A673 (cell line): Measurements from ENCODE around the gene AMER2. TPM values are rescaled to one million over a fixed set of nuclear protein-coding genes. Genes with fewer than 3 reads are reported as not detected.

Source experiments
- BruUV-seq: library from RNA; stranded (reverse); fragments of 400-500 nt; replicated peaks from 2 replicates; lab custom pipeline; 2021; lab: Mats Ljungman, UMichigan
- CTCF ChIA-PET: fragments of 300-600 bp; sonication (Branson Sonifier 250); formaldehyde crosslinking; loops from one replicate; lab custom pipeline; 2022; ENCODE audit warnings: antibody characterized with exemption; lab: Charles Lee
- POLR2A ChIA-PET: fragments of 300-600 bp; sonication (Branson Sonifier 250); formaldehyde crosslinking; loops from one replicate; lab custom pipeline; 2022; ENCODE audit warnings: antibody characterized with exemption; ENCODE audit not compliant: low non-redundant PET; lab: Charles Lee
- DNase-seq: peaks from one replicate; pipeline ENCODE4 v3.0.0-alpha.2; 2015; ENCODE audit warnings: low spot score
- H3K27ac ChIP-seq: fragments of 200-600 bp; sonication (generic); 2 replicates; pipeline ENCODE4 v1.5.1; 2016; ENCODE audit warnings: mixed run types, low read depth, mild to moderate bottlenecking, mixed read lengths, antibody characterized with exemption, low read length; ENCODE audit not compliant: poor library complexity, severe bottlenecking
- H3K27me3 ChIP-seq: fragments of 200-600 bp; sonication (generic); replicated peaks from 2 replicates; pipeline ENCODE4 v1.6.1; 2017; ENCODE audit warnings: mixed run types, low read depth, mild to moderate bottlenecking, mixed read lengths, antibody characterized with exemption, low read length; ENCODE audit not compliant: insufficient read depth, poor library complexity
- H3K36me3 ChIP-seq: fragments of 200-600 bp; sonication (generic); 2 replicates; pipeline ENCODE4 v1.6.1; 2016; ENCODE audit warnings: mixed run types, mild to moderate bottlenecking, mixed read lengths, antibody characterized with exemption, low read length; ENCODE audit not compliant: insufficient read depth, poor library complexity, severe bottlenecking
- H3K4me1 ChIP-seq: fragments of 200-600 bp; sonication (generic); 2 replicates; pipeline ENCODE4 v1.6.1; 2017; ENCODE audit warnings: mixed run types, mild to moderate bottlenecking, mixed read lengths, antibody characterized with exemption, low read length; ENCODE audit not compliant: insufficient read depth, poor library complexity, severe bottlenecking
- H3K4me3 ChIP-seq: fragments of 200-600 bp; sonication (generic); 2 replicates; pipeline ENCODE4 v1.5.1; 2016; ENCODE audit warnings: low read depth, mixed run types, mild to moderate bottlenecking, mixed read lengths, low read length; ENCODE audit not compliant: poor library complexity, severe bottlenecking
- H3K9me3 ChIP-seq: fragments of 200-600 bp; sonication (generic); 2 replicates; pipeline ENCODE4 v1.6.1; 2016; ENCODE audit warnings: mixed run types, low read depth, mild to moderate bottlenecking, mixed read lengths, antibody characterized with exemption, low read length; ENCODE audit not compliant: poor library complexity, severe bottlenecking
- EZH2 ChIP-seq: fragments of 200-600 bp; sonication (generic); IDR thresholded peaks from 2 replicates; pipeline ENCODE4 v1.6.1; 2017; ENCODE audit warnings: borderline replicate concordance, low read depth, mild to moderate bottlenecking, mixed read lengths, antibody characterized with exemption, low read length; ENCODE audit not compliant: poor library complexity, severe bottlenecking
- intact Hi-C: fragments of 100-400 bp; cut with micrococcal nuclease; formaldehyde crosslinking; loops from one replicate; pipeline ENCODE4 v1.10.0; 2022; ENCODE audit not compliant: unreplicated experiment
- total RNA-seq: library from RNA; stranded (reverse); gene quantifications from 2 replicates; pipeline ENCODE4 v1.2.3, GENCODE V29; 2021
- TF ChIP-seq, protein P1 (sequence below): fragments of 300-800, 200-600 bp; sonication (generic); conservative IDR thresholded peaks from 2 replicates; pipeline ENCODE4 v1.5.1; 2017; ENCODE audit warnings: low read depth, mild to moderate bottlenecking, antibody characterized with exemption, low read length, moderate library complexity, mixed read lengths

Gene AMER2
- total RNA-seq, 1 experiment from 2014 or later: 70.6 TPM

DNA sequence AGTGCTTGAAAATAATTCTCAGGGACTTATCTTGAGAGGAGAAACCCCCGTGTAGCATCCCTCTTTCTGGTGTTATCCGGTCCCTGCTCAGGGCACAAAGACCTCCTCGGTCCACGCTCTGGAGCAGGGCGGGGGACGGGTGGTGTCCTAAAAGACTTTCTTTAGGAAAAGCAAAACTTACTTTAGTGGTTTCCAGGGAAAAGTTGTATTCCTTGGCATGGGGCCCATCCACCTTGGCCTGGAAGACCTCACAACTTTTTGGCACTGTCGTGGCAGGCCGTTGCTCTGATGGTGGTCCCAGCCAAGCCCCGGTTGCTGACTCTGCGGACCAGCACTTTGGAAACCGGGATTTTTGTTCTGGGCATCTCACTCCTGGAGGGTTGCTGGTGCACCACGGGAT is 2.7 kb downstream of the AMER2 start:
- peaks cover 20% of the 10 kb centered on the region for H3K4me1 ChIP-seq
- DNase-seq: peak; percentile 58
- H3K27ac ChIP-seq: peak overlapping the region; percentile 96
- POLR2A ChIA-PET: no interaction called here
- H3K4me3 ChIP-seq: peak overlapping the region; percentile 75
- intact Hi-C loops: loop anchor here (5.0 kb wide), 1 partner anchor 37 kb away; no protein-coding TSS in a partner anchor
- no peaks in the 10 kb centered on the region for H3K9me3 ChIP-seq
- BruUV-seq: no TSS peak
- no peak for TF ChIP-seq EZH2
- TF ChIP-seq, protein P1, sequence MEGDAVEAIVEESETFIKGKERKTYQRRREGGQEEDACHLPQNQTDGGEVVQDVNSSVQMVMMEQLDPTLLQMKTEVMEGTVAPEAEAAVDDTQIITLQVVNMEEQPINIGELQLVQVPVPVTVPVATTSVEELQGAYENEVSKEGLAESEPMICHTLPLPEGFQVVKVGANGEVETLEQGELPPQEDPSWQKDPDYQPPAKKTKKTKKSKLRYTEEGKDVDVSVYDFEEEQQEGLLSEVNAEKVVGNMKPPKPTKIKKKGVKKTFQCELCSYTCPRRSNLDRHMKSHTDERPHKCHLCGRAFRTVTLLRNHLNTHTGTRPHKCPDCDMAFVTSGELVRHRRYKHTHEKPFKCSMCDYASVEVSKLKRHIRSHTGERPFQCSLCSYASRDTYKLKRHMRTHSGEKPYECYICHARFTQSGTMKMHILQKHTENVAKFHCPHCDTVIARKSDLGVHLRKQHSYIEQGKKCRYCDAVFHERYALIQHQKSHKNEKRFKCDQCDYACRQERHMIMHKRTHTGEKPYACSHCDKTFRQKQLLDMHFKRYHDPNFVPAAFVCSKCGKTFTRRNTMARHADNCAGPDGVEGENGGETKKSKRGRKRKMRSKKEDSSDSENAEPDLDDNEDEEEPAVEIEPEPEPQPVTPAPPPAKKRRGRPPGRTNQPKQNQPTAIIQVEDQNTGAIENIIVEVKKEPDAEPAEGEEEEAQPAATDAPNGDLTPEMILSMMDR: no peak
- CTCF ChIA-PET: no interaction called here
- no peaks in the 10 kb centered on the region for H3K27me3 ChIP-seq
- H3K36me3 ChIP-seq: peaks cover 39% of the 10 kb centered on the region

DNA sequence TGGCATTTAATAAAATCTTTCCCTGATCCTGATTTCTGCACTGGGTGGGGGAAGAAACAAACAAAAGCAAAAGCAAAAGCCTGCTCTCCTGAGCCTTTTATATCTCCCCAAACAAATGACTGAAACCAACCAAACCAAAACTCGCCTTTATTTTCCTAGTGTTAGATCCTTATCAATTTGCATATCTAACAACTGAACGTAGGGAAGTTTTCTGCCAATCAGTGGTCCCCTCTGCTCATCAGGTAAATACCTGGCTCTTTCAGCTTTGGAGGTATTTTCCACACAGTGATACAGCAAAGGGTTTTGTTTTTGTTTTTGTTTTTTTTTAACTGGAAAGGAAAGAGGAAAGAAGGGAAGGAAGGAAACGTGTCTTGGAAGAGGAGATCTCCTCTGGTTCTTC is 3.3 kb downstream of the AMER2 start:
- peak overlapping the region; percentile 96 for H3K27ac ChIP-seq
- no peaks in the 10 kb centered on the region for H3K27me3 ChIP-seq
- no peak for DNase-seq
- BruUV-seq: TSS peak; percentile 5
- intact Hi-C loops: loop anchor here (5.0 kb wide), 1 partner anchor 36 kb away; no protein-coding TSS in a partner anchor
- H3K9me3 ChIP-seq: no peaks in the 10 kb centered on the region
- TF ChIP-seq, protein P1: no peak
- no peak for TF ChIP-seq EZH2
- POLR2A ChIA-PET: no interaction called here
- CTCF ChIA-PET: no interaction called here
- peaks cover 16% of the 10 kb centered on the region for H3K4me1 ChIP-seq
- H3K36me3 ChIP-seq: peaks cover 39% of the 10 kb centered on the region
- peak overlapping the region; percentile 75 for H3K4me3 ChIP-seq

DNA sequence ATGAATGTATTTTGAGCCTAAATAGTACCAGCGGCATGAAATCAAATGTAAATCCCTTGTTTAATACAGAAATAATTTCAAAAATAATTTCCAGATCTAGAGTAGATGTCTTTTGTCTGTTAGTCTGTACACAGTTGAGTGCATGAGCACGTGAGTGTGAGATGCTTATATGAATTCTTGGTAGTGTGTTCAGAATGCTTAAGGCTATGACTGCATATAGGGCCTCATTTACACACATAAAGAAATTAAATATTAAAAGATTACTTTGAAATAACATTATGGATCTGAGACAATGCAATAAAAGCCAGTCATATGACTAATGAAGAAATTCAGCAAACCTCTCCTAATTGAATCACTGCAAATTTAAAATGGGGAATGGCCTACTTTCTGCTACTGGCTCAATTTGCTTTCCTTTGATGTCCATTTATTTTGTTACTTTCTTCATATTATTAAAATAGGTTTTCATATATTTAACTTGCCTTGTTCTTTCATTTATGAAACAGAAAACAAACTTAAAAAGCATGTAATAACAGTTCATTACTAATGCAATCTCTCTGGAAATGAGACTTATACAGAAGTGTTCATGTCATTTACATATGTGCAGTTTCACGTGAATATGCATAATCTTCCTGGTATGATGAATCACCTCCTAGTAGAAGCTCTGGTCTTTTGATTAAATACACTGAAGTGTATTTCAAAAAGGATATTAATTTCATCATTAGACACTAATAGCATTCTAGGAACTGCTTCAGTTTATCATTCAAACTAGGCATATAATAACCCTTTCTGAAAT is 4.5 kb downstream of the AMER2 start:
- no peaks in the 10 kb centered on the region for H3K27me3 ChIP-seq
- intact Hi-C loops: loop anchor here (5.0 kb wide), 1 partner anchor 35 kb away; no protein-coding TSS in a partner anchor
- ChIA-PET CTCF (no interaction called here), POLR2A (no interaction called here)
- DNase-seq: peak; percentile 52
- H3K4me1 ChIP-seq: peaks cover 5% of the 10 kb centered on the region
- BruUV-seq: no TSS peak
- H3K36me3 ChIP-seq: peaks cover 44% of the 10 kb centered on the region
- TF ChIP-seq, protein P1: no peak
- H3K9me3 ChIP-seq: no peaks in the 10 kb centered on the region
- peak overlapping the region; percentile 75 for H3K4me3 ChIP-seq
- H3K27ac ChIP-seq: peak overlapping the region; percentile 96
